GM12875 (cell line): Measurements from ENCODE around the gene NPTX1.

Source experiments
- H3K4me3 ChIP-seq: one replicate; pipeline ENCODE4 v1.5.1; 2011; ENCODE audit warnings: low read depth, low read length, control low read depth
- CTCF ChIP-seq: IDR thresholded peaks from 2 replicates; pipeline ENCODE4 v1.5.1; 2011; ENCODE audit warnings: low read depth, mild to moderate bottlenecking, control low read depth, inconsistent platforms, low read length, moderate library complexity, borderline replicate concordance; ENCODE audit not compliant: insufficient read depth

NPTX1 gene

GRCh38 chr17:80456465-80457235 is 19.8 kb downstream of the NPTX1 start:
- no peak for TF ChIP-seq CTCF
- no peak overlapping the region for H3K4me3 ChIP-seq

- H3K4me3 ChIP-seq: no peak overlapping the region
- no peak for TF ChIP-seq CTCF
Measured at GRCh38 chr17:80455784-80456183, 20.6 kb downstream of the NPTX1 start.

- no peak for TF ChIP-seq CTCF
- peak overlapping the region; percentile 97 for H3K4me3 ChIP-seq
Measured at GRCh38 chr17:80455336-80455710, 21.1 kb downstream of the NPTX1 start.

GRCh38 chr17:80454557-80455335 is 21.7 kb downstream of the NPTX1 start:
- peak overlapping the region; percentile 97 for H3K4me3 ChIP-seq
- TF ChIP-seq CTCF: no peak

- H3K4me3 ChIP-seq: peak overlapping the region; percentile 97
- TF ChIP-seq CTCF: no peak
Measured at GRCh38 chr17:80453998-80454556, 22.3 kb downstream of the NPTX1 start.

GRCh38 chr17:80453126-80453997 is 23.0 kb downstream of the NPTX1 start:
- no peak for TF ChIP-seq CTCF
- peak overlapping the region; percentile 97 for H3K4me3 ChIP-seq
